Esophagus squamous epithelium (tissue), 5 donors: ENCODE data around the gene EGLN1. TPM values are rescaled to one million over a fixed set of nuclear protein-coding genes. Genes with fewer than 3 reads are reported as not detected.

Experiments used
- DNase-seq: peaks from one replicate; lab custom pipeline; 2025; lab: John Stamatoyannopoulos, UW
- H3K27ac ChIP-seq, 4 donors: fragments of 200-600 bp; sonication (generic); one replicate each; pipeline ENCODE4 v1.5.1; 2016 to 2019; ENCODE audit warnings: mild to moderate bottlenecking in 1 of 4
- H3K27me3 ChIP-seq, 4 donors: fragments of 200-600 bp; sonication (generic); 1 replicate in 3 of 4; 2 replicates in 1 of 4; pipeline versions ENCODE4 v1.5.1 to v1.6.0; 2017 to 2021; ENCODE audit warnings: antibody characterized with exemption in 1 of 4
- H3K36me3 ChIP-seq, 3 donors: fragments of 200-600 bp; sonication (generic); one replicate each; pipeline ENCODE4 v1.5.1; 2016 to 2019
- H3K4me1 ChIP-seq, 3 donors: fragments of 200-600 bp; sonication (generic); one replicate each; pipeline ENCODE4 v1.5.1; 2017 to 2019
- H3K4me3 ChIP-seq, 4 donors: fragments of 200-600 bp; sonication (generic); 1 replicate in 3 of 4; 2 replicates in 1 of 4; pipeline ENCODE4 v1.5.1; 2016 to 2019; ENCODE audit warnings: mild to moderate bottlenecking in 2 of 4, moderate library complexity in 1 of 4
- H3K9me3 ChIP-seq, 3 donors: fragments of 200-600 bp; sonication (generic); one replicate each; pipeline ENCODE4 v1.5.1; 2016 to 2019
- POLR2A ChIP-seq, 4 donors: fragments of 450-650 bp; IDR thresholded peaks; one replicate each; pipeline ENCODE4 v1.6.1; 2017; ENCODE audit warnings: antibody characterized with exemption in 4 of 4, mild to moderate bottlenecking in 4 of 4, moderate library complexity in 3 of 4
- WGBS, 2 donors: methylation state at CpG; one replicate each; pipeline ENCODE4 v1.1.5; 2018; 5-methylcytosine and 5-hydroxymethylcytosine counted together
- intact Hi-C: fragments of 100-400 bp; cut with DNase I; formaldehyde crosslinking; loops from one replicate; pipeline ENCODE4 v1.15.0; 2022
- total RNA-seq, 4 donors: library from RNA; depleted of rRNA; stranded (reverse); fragments of >200 nt; gene quantifications; one replicate each; pipeline ENCODE4 v1.1.0, GENCODE V29; 2016
- TF ChIP-seq, protein P1 (sequence below), 6 experiments: fragments of 450-650 bp in 4 of 6; fragments of 200-600 bp in 2 of 6; sonication (generic) in 2 of 6; IDR thresholded peaks; one replicate each; pipeline ENCODE4 v1.5.1; 2016 to 2019; ENCODE audit warnings: antibody characterized with exemption in 6 of 6, mild to moderate bottlenecking in 4 of 6, moderate library complexity in 4 of 6
- donor health status: DM: yes; HTN: yes; CAD: no.

The EGLN1 gene
- total RNA-seq, 4 donors from 2014 or later, result 21.8 to 36.0 (median 28.7) TPM

DNA sequence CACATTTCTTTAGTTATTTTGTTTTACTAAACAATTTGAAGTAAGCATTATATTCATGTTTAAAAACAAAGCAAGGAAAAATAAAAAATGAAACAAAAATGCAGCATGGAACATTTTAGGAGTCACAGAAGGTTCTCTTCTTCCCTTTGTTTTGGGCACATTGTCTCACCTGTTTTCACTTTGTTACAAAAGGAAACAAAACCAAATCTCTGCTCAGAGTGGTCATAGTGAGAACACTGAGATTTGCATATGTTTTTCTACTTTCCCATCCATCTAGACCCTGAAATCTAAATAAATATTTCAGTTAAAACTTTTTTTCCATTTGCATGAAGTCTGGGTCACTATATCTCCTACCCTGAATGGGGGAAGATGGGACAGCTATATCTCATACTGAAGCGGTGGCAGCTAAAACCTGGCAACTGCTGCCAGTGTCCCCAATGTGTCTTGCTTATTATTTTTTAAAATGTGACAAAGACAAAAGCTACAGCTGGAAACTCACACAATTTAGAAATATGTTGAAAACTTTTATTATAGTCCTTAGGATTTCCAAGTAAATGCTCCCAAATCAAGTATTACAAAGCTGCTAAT lies 87.9 kb downstream of the EGLN1 start:
- H3K9me3 ChIP-seq, result no peaks in the 10 kb centered on the region
- H3K4me1 ChIP-seq, result peaks cover 19 to 59% (median 43%) of the 10 kb centered on the region in 3 donors
- TF ChIP-seq, protein P1, sequence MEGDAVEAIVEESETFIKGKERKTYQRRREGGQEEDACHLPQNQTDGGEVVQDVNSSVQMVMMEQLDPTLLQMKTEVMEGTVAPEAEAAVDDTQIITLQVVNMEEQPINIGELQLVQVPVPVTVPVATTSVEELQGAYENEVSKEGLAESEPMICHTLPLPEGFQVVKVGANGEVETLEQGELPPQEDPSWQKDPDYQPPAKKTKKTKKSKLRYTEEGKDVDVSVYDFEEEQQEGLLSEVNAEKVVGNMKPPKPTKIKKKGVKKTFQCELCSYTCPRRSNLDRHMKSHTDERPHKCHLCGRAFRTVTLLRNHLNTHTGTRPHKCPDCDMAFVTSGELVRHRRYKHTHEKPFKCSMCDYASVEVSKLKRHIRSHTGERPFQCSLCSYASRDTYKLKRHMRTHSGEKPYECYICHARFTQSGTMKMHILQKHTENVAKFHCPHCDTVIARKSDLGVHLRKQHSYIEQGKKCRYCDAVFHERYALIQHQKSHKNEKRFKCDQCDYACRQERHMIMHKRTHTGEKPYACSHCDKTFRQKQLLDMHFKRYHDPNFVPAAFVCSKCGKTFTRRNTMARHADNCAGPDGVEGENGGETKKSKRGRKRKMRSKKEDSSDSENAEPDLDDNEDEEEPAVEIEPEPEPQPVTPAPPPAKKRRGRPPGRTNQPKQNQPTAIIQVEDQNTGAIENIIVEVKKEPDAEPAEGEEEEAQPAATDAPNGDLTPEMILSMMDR (IDR thresholded peaks at IDR 0.05), result no peak
- no peak for TF ChIP-seq POLR2A (IDR thresholded peaks at IDR 0.05)
- peaks cover 0 to 9% (median 0%) of the 10 kb centered on the region in 3 donors for H3K36me3 ChIP-seq
- 63 to 67% methylated on average over 1 of the region's 1 CpG for WGBS, 2 donors
- no peaks in the 10 kb centered on the region for H3K27me3 ChIP-seq
- DNase-seq, result no peak
- H3K4me3 ChIP-seq, result peak overlapping the region in 3 of 4 donors; percentile 71 to 91 (median 84)
- no peak overlapping the region for H3K27ac ChIP-seq
- intact Hi-C loops, result no loop called here

DNA sequence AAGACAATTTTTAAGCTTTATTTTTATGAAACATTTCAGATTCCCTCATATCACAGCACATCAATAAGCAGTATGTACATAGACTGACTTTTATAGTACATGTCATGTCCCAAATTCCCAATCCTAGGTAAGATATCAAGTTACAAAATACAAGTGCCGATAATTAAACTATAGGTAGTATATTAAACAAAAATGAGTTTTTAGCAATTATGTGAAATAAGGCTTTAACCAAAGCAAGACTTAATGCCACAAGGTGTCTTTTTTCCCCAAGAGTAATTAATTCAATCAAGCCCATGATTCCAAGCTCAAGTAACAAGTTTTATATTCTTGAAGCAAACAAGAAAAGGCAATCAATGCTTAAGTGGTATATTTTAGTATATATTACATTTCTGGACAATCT lies 89.3 kb downstream of the EGLN1 start:
- no peak overlapping the region for H3K27ac ChIP-seq
- no peak overlapping the region for H3K4me3 ChIP-seq
- no peak for DNase-seq
- no peak for TF ChIP-seq POLR2A (IDR thresholded peaks at IDR 0.05)
- TF ChIP-seq, protein P1 (IDR thresholded peaks at IDR 0.05), result no peak
- H3K27me3 ChIP-seq, result no peaks in the 10 kb centered on the region
- WGBS, 2 donors, result 79 to 80% methylated on average over 1 of the region's 1 CpG
- H3K36me3 ChIP-seq, result peaks cover 0 to 9% (median 0%) of the 10 kb centered on the region in 3 donors
- intact Hi-C loops, result no loop called here
- peaks cover 17 to 49% (median 40%) of the 10 kb centered on the region in 3 donors for H3K4me1 ChIP-seq
- no peaks in the 10 kb centered on the region for H3K9me3 ChIP-seq

DNA sequence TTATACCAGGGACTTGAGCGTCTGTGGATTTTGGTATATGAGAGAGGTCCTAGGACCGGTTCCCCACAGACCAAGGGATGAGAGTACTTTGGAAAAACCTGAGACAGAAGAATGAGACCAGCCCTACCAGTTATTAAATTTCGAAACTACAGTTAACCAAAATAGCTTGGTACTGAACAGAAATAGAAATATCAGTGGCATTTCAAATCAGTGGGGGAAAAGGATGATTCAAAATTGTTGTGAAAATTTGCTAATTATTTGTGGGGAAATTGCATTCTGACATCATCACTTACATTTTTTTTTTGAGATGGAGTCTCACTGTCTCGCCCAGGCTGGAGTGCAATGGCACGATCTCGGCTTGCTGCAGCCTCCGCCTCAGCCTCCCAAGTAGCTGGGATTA lies 92.6 kb downstream of the EGLN1 start:
- intact Hi-C loops, result no loop called here
- H3K9me3 ChIP-seq, result no peaks in the 10 kb centered on the region

DNA sequence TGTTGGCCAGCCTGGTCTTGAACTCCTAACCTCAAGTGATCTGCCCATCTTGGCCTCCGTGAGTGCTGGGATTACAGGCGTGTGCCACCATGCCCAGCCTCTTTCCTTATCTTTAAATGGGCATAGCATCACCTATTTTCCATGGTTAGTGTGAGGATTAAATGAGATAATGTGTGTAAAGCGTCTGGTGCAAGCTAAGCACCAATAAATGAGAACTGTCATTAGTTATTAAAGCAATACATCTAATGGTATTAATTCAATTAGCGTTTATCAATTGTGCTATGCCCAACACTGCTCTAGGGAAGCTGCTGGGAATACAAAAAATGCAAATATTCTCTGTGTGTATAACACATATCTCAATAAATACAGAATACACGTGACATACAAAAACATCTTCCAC lies 94.5 kb downstream of the EGLN1 start:
- 71 to 77% methylated on average over 5 of the region's 5 CpGs for WGBS, 2 donors
- peaks cover 0 to 9% (median 0%) of the 10 kb centered on the region in 3 donors for H3K36me3 ChIP-seq
- no peaks in the 10 kb centered on the region for H3K27me3 ChIP-seq
- H3K9me3 ChIP-seq, result no peaks in the 10 kb centered on the region
- DNase-seq, result no peak
- no peak overlapping the region for H3K27ac ChIP-seq
- no peak for TF ChIP-seq POLR2A (IDR thresholded peaks at IDR 0.05)
- TF ChIP-seq, protein P1 (IDR thresholded peaks at IDR 0.05), result no peak
- H3K4me3 ChIP-seq, result no peak overlapping the region
- intact Hi-C loops, result no loop called here
- H3K4me1 ChIP-seq, result peaks cover 0 to 4% (median 0%) of the 10 kb centered on the region in 3 donors

More for the DNA sequence above, 92.6 kb downstream of the EGLN1 start:
- no peak for DNase-seq
- no peak for TF ChIP-seq POLR2A (IDR thresholded peaks at IDR 0.05)
- Histone ChIP-seq H3K36me3 (peaks cover 0 to 9% (median 0%) of the 10 kb centered on the region in 3 donors), H3K27ac (no peak overlapping the region), H3K27me3 (no peaks in the 10 kb centered on the region), H3K4me1 (peaks cover 0 to 22% (median 16%) of the 10 kb centered on the region in 3 donors), H3K4me3 (no peak overlapping the region)
- WGBS, 2 donors, result 88 to 90% methylated on average over 7 of the region's 7 CpGs

DNA sequence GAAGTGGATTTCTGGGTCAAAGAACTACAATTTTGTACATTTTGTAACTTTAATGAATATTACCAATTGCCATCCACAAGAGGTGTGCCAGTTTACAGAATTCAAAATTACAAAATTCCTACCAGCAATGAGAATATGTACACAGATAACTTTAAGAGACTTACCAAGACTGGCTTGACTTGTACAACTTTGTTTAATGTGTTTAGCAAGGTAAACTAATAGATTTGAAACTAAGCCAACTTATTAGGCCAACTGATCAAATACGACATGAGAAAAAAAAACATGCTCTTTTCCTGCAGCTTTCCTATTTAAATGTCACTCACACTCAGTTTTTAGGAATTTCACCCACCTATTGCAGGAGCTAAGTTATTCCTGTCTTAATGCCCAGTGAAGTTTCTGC lies 95.8 kb downstream of the EGLN1 start:
- H3K4me3 ChIP-seq, result no peak overlapping the region
- 45 to 50% methylated on average over 1 of the region's 1 CpG for WGBS, 2 donors
- intact Hi-C loops, result no loop called here
- no peak for TF ChIP-seq POLR2A (IDR thresholded peaks at IDR 0.05)
- TF ChIP-seq, protein P1 (IDR thresholded peaks at IDR 0.05), result no peak
- peaks cover 0 to 5% (median 0%) of the 10 kb centered on the region in 3 donors for H3K36me3 ChIP-seq
- no peaks in the 10 kb centered on the region for H3K4me1 ChIP-seq
- no peak for DNase-seq
- no peak overlapping the region for H3K27ac ChIP-seq
- no peaks in the 10 kb centered on the region for H3K27me3 ChIP-seq
- no peaks in the 10 kb centered on the region for H3K9me3 ChIP-seq
